GM12878 (cell line): ENCODE results near the gene NTRK3. TPM values are rescaled to one million over a fixed set of nuclear protein-coding genes. Genes with fewer than 3 reads are reported as not detected.

ENCODE experiments used
- ATAC-seq: fragments of 200-7000 bp; cut with Tn5 transposase; 3 replicates; pipeline ENCODE4 v1.9.1; 2020; ENCODE audit warnings: mild to moderate bottlenecking, moderate library complexity
- BruUV-seq: library from RNA; stranded (reverse); fragments of 400-500 nt; replicated peaks from 2 replicates; lab custom pipeline; 2021; lab: Mats Ljungman, UMichigan
- CTCF ChIA-PET: fragments of 300-600 bp; sonication (Branson Sonifier 250); formaldehyde crosslinking; extraction: SDS; loops from one replicate; lab custom pipeline; 2021; ENCODE audit warnings: inconsistent platforms; lab: Yijun Ruan, JAX
- POLR2A ChIA-PET: fragments of 350-600 bp; formaldehyde crosslinking; extraction: SDS; loops from one replicate; lab custom pipeline; 2021; ENCODE audit warnings: inconsistent platforms; lab: Charles Lee
- RAD21 ChIA-PET: fragments of 300-600 bp; sonication (Branson Sonifier 250); formaldehyde crosslinking; loops from one replicate; lab custom pipeline; 2023; ENCODE audit warnings: antibody characterized with exemption; ENCODE audit not compliant: unreplicated experiment; lab: Charles Lee
- SMC1A ChIA-PET: fragments of 300-600 bp; sonication (Branson Sonifier 250); formaldehyde crosslinking; loops from one replicate; lab custom pipeline; 2023; ENCODE audit not compliant: unreplicated experiment, uncharacterized antibody; lab: Charles Lee
- DNase-seq: peaks from one replicate; pipeline ENCODE4 v3.0.0-alpha.2; 2011; ENCODE audit warnings: low read depth, low spot score
- FAIRE-seq: peaks from 3 replicates; lab custom pipeline; 2011; peaks lifted over from hg19 to GRCh38; lab: Jason Lieb, UNC
- H2AFZ ChIP-seq: 2 replicates; pipeline ENCODE4 v1.6.0; 2011; ENCODE audit warnings: low read depth, low read length, control low read depth; ENCODE audit not compliant: control insufficient read depth
- H3K27ac ChIP-seq: 2 replicates; pipeline ENCODE4 v1.5.1; 2011; ENCODE audit warnings: control low read depth; ENCODE audit not compliant: control insufficient read depth, insufficient read depth
- H3K27me3 ChIP-seq, 2 experiments: replicated peaks in 1 of 2; 2 replicates each; pipeline versions ENCODE4 v1.6.0 to v1.6.1; 2011; ENCODE audit warnings: low read length in 1 of 2; ENCODE audit not compliant: control insufficient read depth in 2 of 2, insufficient read depth in 2 of 2
- H3K36me3 ChIP-seq, 2 experiments: 2 replicates each; pipeline ENCODE4 v1.5.1; 2011; ENCODE audit warnings: low read length in 1 of 2; ENCODE audit not compliant: control insufficient read depth in 2 of 2, insufficient read depth in 2 of 2
- H3K4me1 ChIP-seq: 2 replicates; pipeline ENCODE4 v1.6.1; 2011; ENCODE audit warnings: mild to moderate bottlenecking, low read length, moderate library complexity, mixed read lengths; ENCODE audit not compliant: control insufficient read depth, insufficient read depth
- H3K4me2 ChIP-seq: 2 replicates; pipeline ENCODE4 v1.6.0; 2011; ENCODE audit warnings: control low read depth; ENCODE audit not compliant: control insufficient read depth, insufficient read depth
- H3K4me3 ChIP-seq: fragments of 200-600 bp; sonication (generic); 2 replicates; pipeline ENCODE4 v1.5.1; 2016
- H3K79me2 ChIP-seq: 2 replicates; pipeline ENCODE4 v1.6.0; 2011; ENCODE audit warnings: low read length; ENCODE audit not compliant: control insufficient read depth, insufficient read depth
- H3K9ac ChIP-seq: 2 replicates; pipeline ENCODE4 v1.8.0; 2011; ENCODE audit warnings: low read length, control low read depth, mixed read lengths; ENCODE audit not compliant: control insufficient read depth, insufficient read depth
- H3K9me3 ChIP-seq: replicated peaks from 3 replicates; pipeline ENCODE4 v1.5.1; 2011; ENCODE audit warnings: mild to moderate bottlenecking, low read length; ENCODE audit not compliant: control insufficient read depth, insufficient read depth
- H4K20me1 ChIP-seq: 2 replicates; pipeline ENCODE4 v1.6.0; 2011; ENCODE audit not compliant: control insufficient read depth, insufficient read depth
- CBFB ChIP-seq: IDR thresholded peaks from 2 replicates; pipeline ENCODE4 v1.6.1; 2016; ENCODE audit warnings: antibody characterized with exemption, low read depth
- EP300 ChIP-seq, 2 experiments: fragments of 150-350 bp in 1 of 2; IDR thresholded peaks; 2 replicates each; pipeline ENCODE4 v1.6.1; 2011 to 2012; ENCODE audit warnings: low read depth in 2 of 2, low read length in 2 of 2, borderline replicate concordance in 1 of 2, improper control_type of control experiment in 1 of 2, inconsistent platforms in 1 of 2; ENCODE audit not compliant: control insufficient read depth in 1 of 2
- ESRRA ChIP-seq: IDR thresholded peaks from 2 replicates; pipeline ENCODE4 v1.6.1; 2012; ENCODE audit warnings: mild to moderate bottlenecking, low read length, improper control_type of control experiment
- ETV6 ChIP-seq, 2 experiments: fragments of 450-650 bp in 1 of 2; IDR thresholded peaks in 1 of 2; conservative IDR thresholded peaks in 1 of 2; 2 replicates each; pipeline ENCODE4 v1.6.1; 2014; ENCODE audit warnings: antibody characterized with exemption in 1 of 2, borderline replicate concordance in 1 of 2, low read depth in 1 of 2, mild to moderate bottlenecking in 1 of 2, moderate library complexity in 1 of 2
- HDAC6 ChIP-seq: fragments of 200-600 bp; sonication (generic); IDR thresholded peaks from one replicate; pipeline ENCODE4 v1.8.0; 2017; ENCODE audit warnings: antibody characterized with exemption; ENCODE audit not compliant: unreplicated experiment
- IRF4 ChIP-seq: IDR thresholded peaks from 2 replicates; pipeline ENCODE4 v1.6.1; 2011; ENCODE audit warnings: low read depth, low read length
- KAT2A ChIP-seq: conservative IDR thresholded peaks from 2 replicates; pipeline ENCODE4 v1.6.1; 2011; ENCODE audit warnings: low read depth, low read length; ENCODE audit not compliant: control insufficient read depth
- SIX5 ChIP-seq: IDR thresholded peaks from 2 replicates; pipeline ENCODE4 v1.6.1; 2011; ENCODE audit warnings: mild to moderate bottlenecking, low read depth, low read length, moderate library complexity; ENCODE audit not compliant: severe bottlenecking
- WGBS: methylation state at CpG from one replicate; pipeline ENCODE4 v1.1.6; 2016; ENCODE audit warnings: low lambda C conversion rate; ENCODE audit not compliant: insufficient replicate concordance, insufficient coverage; ENCODE audit errors: missing lambda C conversion rate; 5-methylcytosine and 5-hydroxymethylcytosine counted together
- in situ Hi-C: fragments of 300-500 bp; cut with MboI; formaldehyde crosslinking; loops from 9 replicates; pipeline ENCODE4 v1.14.3; 2018; ENCODE audit warnings: mixed read lengths
- intact Hi-C: fragments of 100-400 bp; cut with micrococcal nuclease; formaldehyde crosslinking; loops from one replicate; pipeline ENCODE4 v1.14.2; 2022; ENCODE audit not compliant: unreplicated experiment
- polyA plus RNA-seq, 11 experiments: library from polyadenylated mRNA; depleted of rRNA in 4 of 11; unstranded in 6 of 11; stranded (reverse) in 5 of 11; fragments of >200 nt; fragmentation: Nextera tagmentation in 4 of 11; fragmentation: Illumina TruSeq in 1 of 11; extraction: Ambion mirVana in 4 of 11; extraction: Trizol in 1 of 11; gene quantifications; 1 replicate in 1 of 11; 2 replicates in 10 of 11; pipeline versions ENCODE4 v1.2.1 to v1.2.3, GENCODE V29; 2011 to 2016; ENCODE audit warnings: inconsistent platforms in 2 of 11, missing spikeins in 2 of 11, low read depth in 1 of 11
- total RNA-seq, 4 experiments: library from RNA; depleted of rRNA in 3 of 4; stranded (reverse); fragments of >200 nt in 3 of 4; fragmentation: Illumina TruSeq in 1 of 4; extraction: Trizol in 1 of 4; gene quantifications; 2 replicates each; pipeline versions ENCODE4 v1.2.1 to v1.2.3, GENCODE V29; 2013 to 2021
- TF ChIP-seq, protein P1 (sequence below): fragments of 450-650 bp; formaldehyde crosslinking; IDR thresholded peaks from 2 replicates; pipeline ENCODE4 v1.4.0; 2020; ENCODE audit warnings: mild to moderate bottlenecking, moderate library complexity
- TF ChIP-seq, protein P2 (sequence below): IDR thresholded peaks from 2 replicates; pipeline ENCODE4 v1.6.1; 2011; ENCODE audit warnings: borderline replicate concordance, low read depth, mild to moderate bottlenecking, moderate library complexity, low read length; ENCODE audit not compliant: insufficient read depth, poor library complexity, severe bottlenecking
- TF ChIP-seq, protein P3 (sequence below): fragments of 450-650 bp; IDR thresholded peaks from 2 replicates; pipeline ENCODE4 v1.6.1; 2018; ENCODE audit warnings: borderline replicate concordance, mild to moderate bottlenecking; ENCODE audit not compliant: partially characterized antibody
- TF ChIP-seq, protein P4 (sequence below): fragments of 450-650 bp; IDR thresholded peaks from 2 replicates; pipeline ENCODE4 v1.6.1; 2017; ENCODE audit warnings: low read depth, mild to moderate bottlenecking, moderate library complexity

Gene NTRK3
- total and polyA plus RNA-seq, 10 of the 15 experiments (the other 5 are each of a cell fraction or from before 2014, with no cell fraction given) = not detected

DNA sequence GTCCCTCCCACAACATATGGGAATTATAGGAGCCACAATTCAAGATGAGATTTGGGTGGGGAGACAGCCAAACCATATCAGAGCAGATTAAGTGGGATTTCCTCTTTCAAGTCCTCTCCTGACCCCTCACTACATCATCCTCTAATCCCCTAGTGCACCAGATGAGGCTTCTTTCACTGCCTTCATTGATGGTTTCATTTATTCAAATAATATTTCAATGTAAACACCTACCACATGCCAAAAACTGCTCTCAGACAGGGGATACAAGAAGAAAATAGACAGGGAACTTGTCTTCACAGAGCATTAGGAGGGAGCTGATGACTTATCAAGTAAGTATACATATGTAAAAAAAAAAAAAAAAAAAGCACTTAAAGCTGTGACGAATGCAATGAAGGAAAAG lies 180.2 kb downstream of the NTRK3 start:
- in situ Hi-C loops = no loop called here
- ChIA-PET CTCF (no interaction called here), SMC1A (no interaction called here), RAD21 (no interaction called here), POLR2A (no interaction called here)
- BruUV-seq = no TSS peak
- H3K9me3 ChIP-seq = no peaks in the 10 kb centered on the region
- H3K4me1 ChIP-seq = no peaks in the 10 kb centered on the region
- ATAC-seq (no peak), DNase-seq (no peak), FAIRE-seq (no peak)
- H3K4me3 ChIP-seq = no peak overlapping the region
- H3K36me3 ChIP-seq = no peaks in the 10 kb centered on the region
- TF ChIP-seq KAT2A = no peak
- no peak for TF ChIP-seq ETV6 (conservative IDR thresholded peaks at IDR 0.05 in 1 of 2, IDR thresholded peaks at IDR 0.05 in 1 of 2; ENCODE audit: borderline replicate concordance in 1 of 2, low read depth in 1 of 2)
- TF ChIP-seq, protein P1, sequence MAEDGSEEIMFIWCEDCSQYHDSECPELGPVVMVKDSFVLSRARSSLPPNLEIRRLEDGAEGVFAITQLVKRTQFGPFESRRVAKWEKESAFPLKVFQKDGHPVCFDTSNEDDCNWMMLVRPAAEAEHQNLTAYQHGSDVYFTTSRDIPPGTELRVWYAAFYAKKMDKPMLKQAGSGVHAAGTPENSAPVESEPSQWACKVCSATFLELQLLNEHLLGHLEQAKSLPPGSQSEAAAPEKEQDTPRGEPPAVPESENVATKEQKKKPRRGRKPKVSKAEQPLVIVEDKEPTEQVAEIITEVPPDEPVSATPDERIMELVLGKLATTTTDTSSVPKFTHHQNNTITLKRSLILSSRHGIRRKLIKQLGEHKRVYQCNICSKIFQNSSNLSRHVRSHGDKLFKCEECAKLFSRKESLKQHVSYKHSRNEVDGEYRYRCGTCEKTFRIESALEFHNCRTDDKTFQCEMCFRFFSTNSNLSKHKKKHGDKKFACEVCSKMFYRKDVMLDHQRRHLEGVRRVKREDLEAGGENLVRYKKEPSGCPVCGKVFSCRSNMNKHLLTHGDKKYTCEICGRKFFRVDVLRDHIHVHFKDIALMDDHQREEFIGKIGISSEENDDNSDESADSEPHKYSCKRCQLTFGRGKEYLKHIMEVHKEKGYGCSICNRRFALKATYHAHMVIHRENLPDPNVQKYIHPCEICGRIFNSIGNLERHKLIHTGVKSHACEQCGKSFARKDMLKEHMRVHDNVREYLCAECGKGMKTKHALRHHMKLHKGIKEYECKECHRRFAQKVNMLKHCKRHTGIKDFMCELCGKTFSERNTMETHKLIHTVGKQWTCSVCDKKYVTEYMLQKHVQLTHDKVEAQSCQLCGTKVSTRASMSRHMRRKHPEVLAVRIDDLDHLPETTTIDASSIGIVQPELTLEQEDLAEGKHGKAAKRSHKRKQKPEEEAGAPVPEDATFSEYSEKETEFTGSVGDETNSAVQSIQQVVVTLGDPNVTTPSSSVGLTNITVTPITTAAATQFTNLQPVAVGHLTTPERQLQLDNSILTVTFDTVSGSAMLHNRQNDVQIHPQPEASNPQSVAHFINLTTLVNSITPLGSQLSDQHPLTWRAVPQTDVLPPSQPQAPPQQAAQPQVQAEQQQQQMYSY (CRISPR knock-in tag) = no peak
- no peak for TF ChIP-seq SIX5
- no peak for TF ChIP-seq EP300 (IDR thresholded peaks at IDR 0.05; ENCODE audit: borderline replicate concordance in 1 of 2, control insufficient read depth in 1 of 2, low read depth in 2 of 2, low read length in 2 of 2)
- TF ChIP-seq ESRRA = no peak
- no peak for TF ChIP-seq IRF4
- TF ChIP-seq, protein P2, sequence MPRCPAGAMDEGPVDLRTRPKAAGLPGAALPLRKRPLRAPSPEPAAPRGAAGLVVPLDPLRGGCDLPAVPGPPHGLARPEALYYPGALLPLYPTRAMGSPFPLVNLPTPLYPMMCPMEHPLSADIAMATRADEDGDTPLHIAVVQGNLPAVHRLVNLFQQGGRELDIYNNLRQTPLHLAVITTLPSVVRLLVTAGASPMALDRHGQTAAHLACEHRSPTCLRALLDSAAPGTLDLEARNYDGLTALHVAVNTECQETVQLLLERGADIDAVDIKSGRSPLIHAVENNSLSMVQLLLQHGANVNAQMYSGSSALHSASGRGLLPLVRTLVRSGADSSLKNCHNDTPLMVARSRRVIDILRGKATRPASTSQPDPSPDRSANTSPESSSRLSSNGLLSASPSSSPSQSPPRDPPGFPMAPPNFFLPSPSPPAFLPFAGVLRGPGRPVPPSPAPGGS = no peak
- TF ChIP-seq, protein P3, sequence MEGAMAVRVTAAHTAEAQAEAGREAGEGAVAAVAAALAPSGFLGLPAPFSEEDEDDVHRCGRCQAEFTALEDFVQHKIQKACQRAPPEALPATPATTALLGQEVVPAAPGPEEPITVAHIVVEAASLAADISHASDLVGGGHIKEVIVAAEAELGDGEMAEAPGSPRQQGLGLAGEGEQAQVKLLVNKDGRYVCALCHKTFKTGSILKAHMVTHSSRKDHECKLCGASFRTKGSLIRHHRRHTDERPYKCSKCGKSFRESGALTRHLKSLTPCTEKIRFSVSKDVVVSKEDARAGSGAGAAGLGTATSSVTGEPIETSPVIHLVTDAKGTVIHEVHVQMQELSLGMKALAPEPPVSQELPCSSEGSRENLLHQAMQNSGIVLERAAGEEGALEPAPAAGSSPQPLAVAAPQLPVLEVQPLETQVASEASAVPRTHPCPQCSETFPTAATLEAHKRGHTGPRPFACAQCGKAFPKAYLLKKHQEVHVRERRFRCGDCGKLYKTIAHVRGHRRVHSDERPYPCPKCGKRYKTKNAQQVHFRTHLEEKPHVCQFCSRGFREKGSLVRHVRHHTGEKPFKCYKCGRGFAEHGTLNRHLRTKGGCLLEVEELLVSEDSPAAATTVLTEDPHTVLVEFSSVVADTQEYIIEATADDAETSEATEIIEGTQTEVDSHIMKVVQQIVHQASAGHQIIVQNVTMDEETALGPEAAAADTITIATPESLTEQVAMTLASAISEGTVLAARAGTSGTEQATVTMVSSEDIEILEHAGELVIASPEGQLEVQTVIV = no peak
- TF ChIP-seq, protein P4, sequence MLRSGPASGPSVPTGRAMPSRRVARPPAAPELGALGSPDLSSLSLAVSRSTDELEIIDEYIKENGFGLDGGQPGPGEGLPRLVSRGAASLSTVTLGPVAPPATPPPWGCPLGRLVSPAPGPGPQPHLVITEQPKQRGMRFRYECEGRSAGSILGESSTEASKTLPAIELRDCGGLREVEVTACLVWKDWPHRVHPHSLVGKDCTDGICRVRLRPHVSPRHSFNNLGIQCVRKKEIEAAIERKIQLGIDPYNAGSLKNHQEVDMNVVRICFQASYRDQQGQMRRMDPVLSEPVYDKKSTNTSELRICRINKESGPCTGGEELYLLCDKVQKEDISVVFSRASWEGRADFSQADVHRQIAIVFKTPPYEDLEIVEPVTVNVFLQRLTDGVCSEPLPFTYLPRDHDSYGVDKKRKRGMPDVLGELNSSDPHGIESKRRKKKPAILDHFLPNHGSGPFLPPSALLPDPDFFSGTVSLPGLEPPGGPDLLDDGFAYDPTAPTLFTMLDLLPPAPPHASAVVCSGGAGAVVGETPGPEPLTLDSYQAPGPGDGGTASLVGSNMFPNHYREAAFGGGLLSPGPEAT = no peak
- no peak for TF ChIP-seq HDAC6
- TF ChIP-seq CBFB = no peak
- no peak overlapping the region for H3K27ac ChIP-seq
- no peak overlapping the region for H2AFZ ChIP-seq
- H3K79me2 ChIP-seq = no peaks in the 10 kb centered on the region
- H3K9ac ChIP-seq = no peak overlapping the region
- H3K4me2 ChIP-seq = no peak overlapping the region
- WGBS = 0% methylated on average over 1 of the region's 1 CpG
- intact Hi-C loops = no loop called here
- no peaks in the 10 kb centered on the region; the same call in 1 of the 2 replicates for H4K20me1 ChIP-seq
- H3K27me3 ChIP-seq = no peaks in the 10 kb centered on the region
